Esophagus muscularis mucosa (tissue), 4 donors: ENCODE data around the gene FZR1. TPM values are rescaled to one million over a fixed set of nuclear protein-coding genes. Genes with fewer than 3 reads are reported as not detected.

Source experiments
- DNase-seq: peaks from one replicate; pipeline ENCODE4 v3.0.0-alpha.2; 2017; ENCODE audit errors: extremely low spot score
- H3K27ac ChIP-seq, 4 donors: fragments of 200-600 bp; sonication (generic); replicated peaks in 1 of 4; 1 replicate in 3 of 4; 2 replicates in 1 of 4; pipeline ENCODE4 v1.5.1; 2016 to 2019; ENCODE audit warnings: mild to moderate bottlenecking in 1 of 4
- H3K27me3 ChIP-seq, 4 donors: fragments of 200-600 bp; sonication (generic); one replicate each; pipeline versions ENCODE4 v1.5.1 to v1.6.0; 2016 to 2019
- H3K36me3 ChIP-seq, 4 donors: fragments of 200-600 bp; sonication (generic); one replicate each; pipeline ENCODE4 v1.5.1; 2016 to 2019
- H3K4me1 ChIP-seq, 4 donors: fragments of 200-600 bp; sonication (generic); one replicate each; pipeline ENCODE4 v1.5.1; 2016 to 2019
- H3K4me3 ChIP-seq, 4 donors: fragments of 200-600 bp; sonication (generic); 1 replicate in 2 of 4; 2 replicates in 2 of 4; pipeline ENCODE4 v1.5.1; 2016 to 2019; ENCODE audit warnings: mild to moderate bottlenecking in 4 of 4, moderate library complexity in 1 of 4
- H3K9me3 ChIP-seq, 4 donors: fragments of 200-600 bp; sonication (generic); 1 replicate in 3 of 4; 2 replicates in 1 of 4; pipeline ENCODE4 v1.5.1; 2016 to 2019
- EP300 ChIP-seq: sonication (generic); formaldehyde crosslinking; IDR thresholded peaks from one replicate; pipeline ENCODE4 v1.6.1; 2017; ENCODE audit warnings: antibody characterized with exemption
- POLR2A ChIP-seq: fragments of 450-650 bp; IDR thresholded peaks from one replicate; pipeline ENCODE4 v1.6.1; 2017; ENCODE audit warnings: antibody characterized with exemption, moderate library complexity, mild to moderate bottlenecking, low read depth
- POLR2AphosphoS5 ChIP-seq, 2 donors: sonication (generic); formaldehyde crosslinking; IDR thresholded peaks; one replicate each; pipeline ENCODE4 v1.6.1; 2017; ENCODE audit warnings: antibody characterized with exemption in 2 of 2
- WGBS: methylation state at CpG from one replicate; pipeline ENCODE4 v1.1.5; 2018; 5-methylcytosine and 5-hydroxymethylcytosine counted together
- intact Hi-C: fragments of 100-400 bp; cut with DNase I; formaldehyde crosslinking; loops from one replicate; pipeline ENCODE4 v1.15.1; 2023
- total RNA-seq, 4 donors: library from RNA; depleted of rRNA; stranded (reverse); fragments of >200 nt; gene quantifications; one replicate each; pipeline versions ENCODE4 v1.1.0 to v1.2.1, GENCODE V29; 2016
- TF ChIP-seq, protein P1 (sequence below), 3 experiments: fragments of 200-600 bp in 2 of 3; fragments of 450-650 bp in 1 of 3; sonication (generic) in 2 of 3; IDR thresholded peaks; one replicate each; pipeline ENCODE4 v1.5.1; 2017 to 2019; ENCODE audit warnings: antibody characterized with exemption in 3 of 3, mild to moderate bottlenecking in 2 of 3, moderate library complexity in 1 of 3

The FZR1 gene
- total RNA-seq, 4 donors from 2014 or later = 15.8 to 41.2 (median 31.4) TPM

DNA sequence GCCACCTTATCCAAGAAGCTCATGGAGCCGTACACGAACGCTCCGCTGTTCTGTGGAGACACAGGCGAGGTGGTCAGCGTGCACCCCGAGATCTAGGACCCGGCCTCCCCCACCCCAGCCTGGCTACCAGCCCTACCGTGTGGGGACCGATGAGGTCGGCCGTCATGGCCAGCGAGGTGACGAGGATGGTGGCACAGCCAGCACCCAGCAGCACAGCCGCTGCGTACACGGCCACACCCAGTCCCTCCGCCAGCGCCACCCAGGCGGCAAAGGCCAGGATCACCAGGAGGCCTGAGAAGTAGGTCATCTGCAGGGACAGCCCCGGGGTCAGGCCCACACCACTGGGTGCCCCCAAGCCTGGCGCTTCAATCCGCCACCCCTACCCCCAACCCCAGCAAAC is 40.0 kb downstream of the FZR1 start:
- peaks cover 0 to 63% (median 52%) of the 10 kb centered on the region in 4 donors for H3K36me3 ChIP-seq
- no peak for DNase-seq
- intact Hi-C loops = loop anchor here (5.0 kb wide), 1 partner anchor 161 kb away; the partner anchor contains the start of gene TJP3
- no peak overlapping the region for H3K4me3 ChIP-seq
- 94% methylated on average over 19 of the region's 23 CpGs for WGBS
- TF ChIP-seq POLR2A = no peak
- TF ChIP-seq, protein P1, sequence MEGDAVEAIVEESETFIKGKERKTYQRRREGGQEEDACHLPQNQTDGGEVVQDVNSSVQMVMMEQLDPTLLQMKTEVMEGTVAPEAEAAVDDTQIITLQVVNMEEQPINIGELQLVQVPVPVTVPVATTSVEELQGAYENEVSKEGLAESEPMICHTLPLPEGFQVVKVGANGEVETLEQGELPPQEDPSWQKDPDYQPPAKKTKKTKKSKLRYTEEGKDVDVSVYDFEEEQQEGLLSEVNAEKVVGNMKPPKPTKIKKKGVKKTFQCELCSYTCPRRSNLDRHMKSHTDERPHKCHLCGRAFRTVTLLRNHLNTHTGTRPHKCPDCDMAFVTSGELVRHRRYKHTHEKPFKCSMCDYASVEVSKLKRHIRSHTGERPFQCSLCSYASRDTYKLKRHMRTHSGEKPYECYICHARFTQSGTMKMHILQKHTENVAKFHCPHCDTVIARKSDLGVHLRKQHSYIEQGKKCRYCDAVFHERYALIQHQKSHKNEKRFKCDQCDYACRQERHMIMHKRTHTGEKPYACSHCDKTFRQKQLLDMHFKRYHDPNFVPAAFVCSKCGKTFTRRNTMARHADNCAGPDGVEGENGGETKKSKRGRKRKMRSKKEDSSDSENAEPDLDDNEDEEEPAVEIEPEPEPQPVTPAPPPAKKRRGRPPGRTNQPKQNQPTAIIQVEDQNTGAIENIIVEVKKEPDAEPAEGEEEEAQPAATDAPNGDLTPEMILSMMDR (IDR thresholded peaks at IDR 0.05) = no peak
- TF ChIP-seq EP300 = no peak
- no peak for TF ChIP-seq POLR2AphosphoS5 (IDR thresholded peaks at IDR 0.05)
- H3K27me3 ChIP-seq = no peaks in the 10 kb centered on the region
- H3K27ac ChIP-seq = no peak overlapping the region
- no peaks in the 10 kb centered on the region for H3K9me3 ChIP-seq
- peaks cover 0 to 27% (median 11%) of the 10 kb centered on the region in 4 donors for H3K4me1 ChIP-seq

DNA sequence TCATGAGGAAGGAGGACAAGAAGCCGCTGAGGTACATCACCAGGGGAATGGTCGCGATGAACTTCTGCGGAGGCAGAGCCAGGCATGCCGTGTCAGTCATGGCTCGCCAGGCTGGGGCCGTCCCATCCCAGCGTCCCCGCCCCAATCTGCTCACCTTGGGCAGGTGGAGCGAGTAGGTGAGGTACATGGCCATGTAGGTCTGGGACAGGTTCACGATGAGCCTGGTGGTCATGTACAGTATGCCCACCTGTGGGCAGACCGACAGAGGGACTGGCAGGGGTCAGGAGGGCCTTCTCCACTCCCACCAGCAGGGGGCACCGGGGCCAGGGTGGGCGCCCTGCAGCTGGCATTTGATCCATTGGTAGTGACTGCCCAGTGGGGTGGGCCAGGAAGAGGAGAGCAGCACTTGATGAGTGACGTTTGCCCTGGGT is 41.2 kb downstream of the FZR1 start:
- Histone ChIP-seq H3K27me3 (no peaks in the 10 kb centered on the region), H3K9me3 (no peaks in the 10 kb centered on the region), H3K36me3 (peaks cover 0 to 62% (median 52%) of the 10 kb centered on the region in 4 donors), H3K4me3 (no peak overlapping the region), H3K4me1 (peaks cover 0 to 27% (median 11%) of the 10 kb centered on the region in 4 donors), H3K27ac (no peak overlapping the region)
- WGBS = 75% methylated on average over 6 of the region's 15 CpGs
- intact Hi-C loops = loop anchor here (5.0 kb wide), 1 partner anchor 160 kb away; the partner anchor contains the start of gene TJP3
- no peak for TF ChIP-seq POLR2A
- TF ChIP-seq, protein P1 (IDR thresholded peaks at IDR 0.05) = peak; percentile 29 to 62 (median 32)
- no peak for DNase-seq

DNA sequence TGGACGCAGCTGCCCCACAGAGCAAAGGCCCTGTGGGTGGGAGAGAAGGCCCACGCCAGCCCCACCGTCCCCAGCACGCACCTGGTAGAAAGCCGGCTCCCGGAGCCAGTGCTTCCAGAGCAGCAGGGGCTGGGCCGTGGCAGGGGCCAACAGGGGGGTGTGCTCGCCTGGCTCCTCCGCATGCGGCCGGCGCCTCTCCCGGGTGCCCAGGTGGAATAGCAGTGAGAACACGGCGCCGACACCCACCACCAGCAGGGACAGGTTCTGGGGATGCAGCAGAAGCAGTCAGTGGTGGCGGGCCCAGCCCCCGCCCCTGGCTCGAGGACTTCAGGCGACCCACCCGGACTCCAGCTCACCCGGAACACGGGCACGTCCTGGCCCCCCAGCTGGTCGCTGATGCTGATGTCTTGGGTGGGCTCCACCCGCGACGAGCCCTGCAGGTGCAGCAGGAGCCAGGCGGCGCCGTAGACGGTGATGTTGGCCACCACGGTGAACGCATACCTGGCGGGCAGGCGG is 41.7 kb downstream of the FZR1 start:
- Histone ChIP-seq H3K27ac (no peak overlapping the region), H3K4me1 (peaks cover 0 to 28% (median 15%) of the 10 kb centered on the region in 4 donors), H3K9me3 (no peaks in the 10 kb centered on the region), H3K36me3 (peaks cover 0 to 62% (median 49%) of the 10 kb centered on the region in 4 donors), H3K27me3 (no peaks in the 10 kb centered on the region), H3K4me3 (no peak overlapping the region)
- intact Hi-C loops = loop anchor here (5.0 kb wide), 1 partner anchor 159 kb away; the partner anchor contains the start of gene TJP3
- no peak for DNase-seq
- TF ChIP-seq EP300 (no peak), POLR2A (no peak), POLR2AphosphoS5 (IDR thresholded peaks at IDR 0.05) (no peak)
- TF ChIP-seq, protein P1 (IDR thresholded peaks at IDR 0.05) = no peak
- WGBS = 85% methylated on average over 6 of the region's 36 CpGs

DNA sequence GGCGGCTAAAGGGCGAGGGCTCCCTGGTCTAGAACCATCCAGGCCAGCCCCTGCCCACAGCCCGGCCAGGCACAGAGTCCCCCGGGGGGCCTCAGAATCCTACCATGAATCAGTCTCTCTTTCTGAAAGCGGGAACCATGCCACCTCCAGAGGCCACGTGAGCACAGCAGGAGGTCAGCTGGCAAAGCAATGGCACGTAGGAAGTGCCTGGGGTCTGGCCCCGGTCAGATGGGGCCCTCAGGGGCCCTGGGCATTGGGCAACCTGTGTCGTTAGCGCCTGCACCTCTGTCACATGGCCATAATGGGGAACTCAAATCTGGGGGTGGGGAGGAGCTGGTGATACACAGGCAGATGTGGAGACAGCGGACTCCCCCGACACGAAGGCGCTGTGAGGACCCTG is 42.5 kb downstream of the FZR1 start:
- TF ChIP-seq, protein P1 (IDR thresholded peaks at IDR 0.05) = no peak
- TF ChIP-seq POLR2AphosphoS5 (IDR thresholded peaks at IDR 0.05) (no peak), EP300 (no peak), POLR2A (no peak)
- H3K36me3 ChIP-seq = peaks cover 0 to 59% (median 44%) of the 10 kb centered on the region in 4 donors
- no peak overlapping the region for H3K4me3 ChIP-seq
- DNase-seq = no peak
- H3K27me3 ChIP-seq = no peaks in the 10 kb centered on the region
- WGBS = 83% methylated on average over 1 of the region's 14 CpGs
- intact Hi-C loops = loop anchor here (5.0 kb wide), 1 partner anchor 159 kb away; the partner anchor contains the start of gene TJP3
- peaks cover 0 to 26% (median 15%) of the 10 kb centered on the region in 4 donors for H3K4me1 ChIP-seq
- no peak overlapping the region for H3K27ac ChIP-seq
- H3K9me3 ChIP-seq = no peaks in the 10 kb centered on the region
